GM18858 (cell line): ENCODE data around the gene LTB4R.
"Not testable (repeated sequence)": the region's sequence is repeated elsewhere in the genome, so short reads cannot be mapped to it uniquely, and the experiment has no call there.

Experiments
- ATAC-seq: cut with Tn5 transposase; IDR thresholded peaks from one replicate; pipeline ENCODE4 v1.9.1; 2021; ENCODE audit not compliant: unreplicated experiment

The LTB4R gene

DNA sequence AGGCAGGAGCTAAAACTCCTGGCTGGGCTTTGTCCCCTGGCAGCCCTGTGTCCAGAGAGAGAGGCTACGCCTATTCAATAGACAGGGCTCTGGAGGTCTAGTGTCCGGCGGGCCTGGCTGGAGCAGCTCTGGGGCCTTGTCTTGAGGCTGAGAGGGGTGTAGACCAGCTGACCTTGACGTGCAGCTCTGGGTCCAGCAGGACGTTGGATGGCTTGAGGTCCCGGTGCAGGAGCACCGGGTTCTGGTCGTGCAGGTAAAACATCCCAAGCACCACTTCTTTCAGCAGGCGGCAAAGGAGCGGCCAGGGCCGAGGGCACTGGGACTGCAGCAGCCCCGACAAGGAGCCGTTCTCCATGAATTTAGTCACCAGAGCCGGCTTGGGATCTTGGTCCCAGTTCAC lies 27.5 kb downstream of the LTB4R start:
- ATAC-seq, result no peak

DNA sequence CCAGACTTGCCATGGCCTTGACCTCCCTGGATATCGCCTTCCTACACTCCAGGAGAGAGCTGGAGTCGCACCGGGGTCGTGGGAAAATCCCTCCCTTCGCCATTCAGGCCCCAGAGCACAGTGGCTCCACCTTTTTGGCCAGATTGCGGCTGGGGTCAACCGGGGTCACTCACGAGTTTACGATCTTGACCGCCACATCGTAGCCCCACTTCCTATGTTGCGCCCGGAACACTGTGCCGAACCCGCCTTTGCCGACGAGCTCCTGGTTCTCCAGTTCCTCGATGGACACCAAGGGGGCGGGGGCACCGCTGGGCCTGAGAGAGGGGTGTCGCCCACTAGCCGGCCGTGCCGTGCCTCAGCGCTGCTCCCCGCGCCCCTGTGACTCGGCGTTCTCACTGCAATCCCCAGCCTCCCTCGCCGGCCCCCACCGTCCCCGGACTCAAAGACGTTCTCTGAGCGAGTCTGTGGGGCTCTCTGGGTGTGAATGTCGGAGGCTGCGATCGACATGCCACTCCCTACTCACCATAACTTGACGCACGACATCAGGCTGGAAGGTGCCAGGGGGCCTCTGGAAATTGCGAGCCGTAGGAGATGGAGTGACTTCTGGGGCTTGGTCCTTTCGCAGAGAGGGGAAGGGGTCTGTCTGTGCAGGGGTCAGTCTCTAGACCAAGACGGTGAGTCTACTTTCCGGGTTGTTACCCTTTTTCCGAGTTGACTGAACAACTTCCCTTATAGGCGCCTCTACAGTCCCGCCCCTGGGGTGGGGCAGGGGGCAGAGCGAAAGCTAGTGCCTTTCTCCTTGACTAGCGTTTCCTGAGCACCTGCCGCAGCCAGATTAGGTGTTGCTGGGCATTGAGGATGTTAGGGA lies 28.2 kb downstream of the LTB4R start, which contains the start of gene RIPK3:
RIPK3 (minus strand) TSS at position 708 of the 868 bp plus-strand sequence; CDS start at position 543, 165 bp downstream.
- peak; percentile 81 for ATAC-seq

DNA sequence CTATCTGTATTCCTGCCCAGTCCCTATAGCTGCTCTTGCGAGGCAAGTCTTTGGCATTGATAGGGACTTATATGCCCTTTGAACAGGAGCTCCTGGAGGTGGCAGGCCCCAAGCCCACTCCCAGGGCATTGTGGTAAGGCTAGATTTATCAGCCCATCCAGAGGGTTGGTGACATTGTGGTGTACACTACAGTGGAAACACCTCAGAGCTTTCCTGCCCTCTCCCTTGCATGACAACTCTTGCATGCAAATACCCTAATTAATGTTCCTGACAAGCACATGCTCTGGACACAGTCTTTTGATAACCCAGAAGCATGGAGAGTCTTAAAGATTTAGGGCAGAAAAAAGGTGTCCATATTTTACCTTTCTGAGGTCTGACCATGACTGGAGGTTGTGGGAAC lies 29.3 kb downstream of the LTB4R start:
- ATAC-seq, result no peak

DNA sequence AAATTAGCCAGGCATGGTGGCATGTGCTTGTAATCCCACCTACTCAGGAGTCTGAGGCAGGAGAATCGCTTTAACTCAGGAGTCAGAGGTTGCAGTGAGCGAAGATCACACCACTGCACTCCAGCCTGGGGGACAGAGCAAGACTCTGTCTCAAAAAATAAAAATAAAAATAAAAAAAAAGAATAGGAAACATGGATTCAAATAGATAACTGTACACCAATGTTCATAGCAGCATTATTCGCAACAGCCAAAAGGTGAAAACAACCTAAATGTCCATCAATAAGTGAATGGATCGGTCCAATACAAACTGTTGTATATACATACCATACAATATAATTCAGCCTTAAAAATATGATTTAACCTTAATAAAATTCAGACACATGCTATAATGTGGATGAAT lies 31.6 kb downstream of the LTB4R start:
- no peak for ATAC-seq

DNA sequence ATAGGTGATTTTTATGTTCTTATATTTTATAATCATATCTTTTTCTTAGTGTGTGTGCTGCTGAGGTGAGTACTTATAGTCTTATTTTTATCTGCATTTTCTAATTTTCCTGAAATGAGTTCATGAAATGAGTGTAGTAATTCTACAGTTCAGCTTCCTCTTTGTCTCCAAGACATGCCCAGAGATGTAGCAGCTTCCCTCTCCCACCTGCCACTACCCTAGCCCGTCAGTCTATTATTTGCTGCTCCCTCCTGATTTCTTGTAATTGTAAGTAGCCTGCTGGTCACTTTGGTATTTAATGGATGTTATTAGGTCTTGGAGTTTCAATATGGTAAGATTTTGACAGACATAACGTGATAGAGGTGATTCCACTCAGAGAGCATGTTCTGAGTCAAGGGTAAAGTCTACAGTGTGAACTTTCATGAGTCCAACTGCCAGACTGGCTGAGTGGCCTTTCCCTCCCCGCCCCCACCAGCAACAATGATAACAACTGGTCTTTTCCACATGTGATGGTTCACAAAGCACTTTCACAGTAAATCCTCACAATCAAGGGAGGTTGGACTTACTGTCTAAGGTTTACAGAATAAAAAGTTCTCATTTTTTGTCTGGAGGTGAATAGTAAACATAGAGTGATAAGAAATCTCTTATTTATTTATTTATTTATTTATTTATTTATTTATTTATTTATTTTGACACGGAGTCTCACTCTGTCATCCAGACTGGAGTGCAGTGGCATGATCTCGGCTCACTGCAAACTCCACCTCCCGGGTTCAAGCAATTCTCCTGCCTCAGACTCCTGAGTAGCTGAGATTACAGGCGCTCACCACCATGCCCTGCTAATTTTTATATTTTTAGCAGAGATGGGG lies 32.7 kb downstream of the LTB4R start:
- ATAC-seq, result no peak

DNA sequence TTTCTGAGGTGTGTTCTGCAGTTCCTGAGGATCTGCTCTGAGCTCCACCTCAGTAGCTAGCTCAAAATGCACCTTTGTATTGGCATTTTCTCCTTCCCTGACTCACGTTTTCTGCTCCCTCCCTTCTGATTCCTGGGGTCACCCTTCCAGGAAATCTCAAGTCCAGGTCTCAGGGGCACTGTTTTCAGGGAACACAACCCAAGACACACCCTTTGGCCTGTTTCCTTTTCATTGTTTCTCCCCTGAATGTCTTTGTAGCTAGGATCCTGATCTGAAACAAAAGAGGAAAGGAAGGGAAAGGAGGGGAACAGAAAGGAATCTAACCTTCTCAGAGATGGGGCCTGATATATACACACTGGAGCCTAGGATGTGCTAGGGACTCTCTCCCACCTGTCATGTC lies 35.8 kb downstream of the LTB4R start:
- ATAC-seq, result no peak

DNA sequence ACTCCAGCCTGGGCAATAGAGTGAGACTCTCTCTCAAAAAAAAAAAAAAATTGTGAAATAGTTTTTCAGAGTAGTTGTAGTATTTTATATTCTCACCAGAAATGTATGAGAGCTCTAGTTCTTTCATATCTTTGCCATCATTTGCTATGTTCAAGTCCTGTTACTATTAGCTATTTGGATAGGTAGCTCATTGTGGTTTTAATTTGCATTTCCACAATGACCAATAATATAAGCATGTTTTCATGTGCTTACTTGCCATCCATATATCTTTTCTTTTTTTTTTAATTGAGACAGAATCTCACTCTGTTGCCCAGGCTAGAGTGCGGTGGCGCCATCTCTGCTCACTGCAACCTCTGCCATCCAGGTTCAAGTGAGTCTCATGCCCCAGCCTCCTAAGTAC lies 36.9 kb downstream of the LTB4R start:
- ATAC-seq, result no peak

DNA sequence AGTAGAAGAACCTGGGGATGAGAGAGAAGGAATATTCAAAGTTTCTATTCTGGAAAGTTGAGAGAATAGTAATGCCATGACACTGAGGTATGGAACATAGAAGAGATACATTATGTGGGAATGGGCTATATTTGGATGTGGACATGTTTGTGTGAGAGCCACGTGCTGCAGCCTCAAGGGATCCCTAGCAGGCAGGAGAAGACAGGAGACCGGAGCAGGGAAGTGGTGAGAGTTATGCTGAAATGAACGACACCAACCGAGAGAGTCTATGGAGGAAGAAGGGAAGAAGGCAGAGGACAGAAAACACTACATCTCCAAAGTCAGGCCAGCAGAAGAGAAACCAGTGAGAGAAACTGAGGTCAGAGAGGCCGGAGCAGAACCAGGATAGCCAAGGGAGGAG lies 38.4 kb downstream of the LTB4R start:
- no peak for ATAC-seq

DNA sequence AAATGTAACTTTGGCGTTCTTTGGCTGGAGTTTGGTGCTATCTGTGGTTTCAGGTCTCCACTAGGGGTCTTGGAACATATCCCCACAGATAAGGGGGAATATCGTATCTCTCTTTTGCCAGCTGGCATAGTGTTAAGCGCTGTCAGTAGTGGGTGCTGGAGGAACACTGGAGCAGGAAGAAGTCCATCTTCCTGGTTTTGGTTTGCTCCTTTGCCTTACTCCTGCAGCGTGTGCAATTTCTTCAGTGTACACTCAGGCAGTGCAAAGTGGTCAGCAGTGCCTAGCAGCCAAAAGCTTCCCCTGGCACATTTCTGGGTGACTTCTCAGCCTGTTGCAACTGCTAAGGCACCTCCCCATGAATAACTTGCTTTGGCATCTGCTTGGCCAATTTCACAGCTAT lies 40.2 kb downstream of the LTB4R start:
- no peak for ATAC-seq

DNA sequence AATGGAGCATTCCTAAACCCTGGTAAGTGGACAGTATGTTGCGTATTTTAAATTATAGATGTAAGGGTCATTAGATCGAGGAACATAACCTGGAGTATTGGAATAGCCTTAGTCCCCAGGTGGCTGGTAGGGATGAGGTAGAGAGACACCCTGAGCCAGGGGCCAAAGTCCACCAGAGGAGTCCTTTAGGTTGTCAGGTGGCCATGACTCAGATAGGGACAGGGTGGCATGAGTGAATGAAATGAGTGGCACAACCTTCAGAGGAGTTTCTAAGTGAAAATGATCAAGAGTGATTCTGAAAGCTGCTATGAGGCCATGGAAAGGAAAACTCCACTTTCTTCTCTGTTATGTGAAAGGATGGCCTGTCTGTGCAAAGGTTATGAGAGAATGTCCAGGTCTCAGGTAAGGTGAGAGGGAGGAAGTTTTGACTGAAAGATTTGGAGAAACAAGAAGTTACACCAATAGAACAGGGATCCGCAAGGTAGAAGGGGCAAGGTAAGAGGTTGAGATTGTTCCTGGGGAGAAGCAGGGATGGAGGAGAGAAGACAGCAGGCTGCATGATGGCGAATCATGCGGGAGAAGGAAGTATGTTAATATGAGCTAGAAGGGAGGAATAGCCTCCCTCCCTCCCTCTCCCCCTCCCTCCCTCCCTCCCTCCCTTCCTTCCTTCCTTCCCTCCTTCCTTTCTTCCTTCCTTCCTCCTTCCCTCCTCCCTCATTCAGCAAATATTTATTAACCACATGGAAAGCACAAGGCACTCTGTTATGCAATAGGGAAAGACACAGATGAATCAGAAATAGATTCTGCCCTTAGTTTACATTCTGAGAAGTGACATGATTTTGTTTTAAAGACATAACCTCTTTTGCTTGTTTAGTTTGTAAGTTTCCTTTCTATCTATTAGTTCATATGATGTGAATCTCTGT lies 42.5 kb downstream of the LTB4R start:
- ATAC-seq, result no peak

DNA sequence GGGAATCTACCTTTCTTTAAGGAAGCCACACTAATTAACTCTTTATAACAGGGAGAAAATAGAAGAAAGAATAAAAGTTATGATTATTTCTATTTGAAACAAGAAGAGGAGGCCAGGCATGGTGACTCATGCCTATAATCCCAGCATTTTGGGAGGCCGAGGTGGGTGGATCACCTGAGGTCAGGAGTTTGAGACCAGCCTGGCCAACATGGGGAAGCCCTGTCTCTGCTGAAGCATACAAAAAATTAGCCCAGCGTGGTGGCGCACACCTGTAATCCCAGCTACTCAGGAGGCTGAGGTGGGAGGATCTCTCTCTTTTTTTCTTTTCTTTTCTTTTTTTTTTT lies 43.2 kb downstream of the LTB4R start:
- ATAC-seq, result not testable (repeated sequence)

DNA sequence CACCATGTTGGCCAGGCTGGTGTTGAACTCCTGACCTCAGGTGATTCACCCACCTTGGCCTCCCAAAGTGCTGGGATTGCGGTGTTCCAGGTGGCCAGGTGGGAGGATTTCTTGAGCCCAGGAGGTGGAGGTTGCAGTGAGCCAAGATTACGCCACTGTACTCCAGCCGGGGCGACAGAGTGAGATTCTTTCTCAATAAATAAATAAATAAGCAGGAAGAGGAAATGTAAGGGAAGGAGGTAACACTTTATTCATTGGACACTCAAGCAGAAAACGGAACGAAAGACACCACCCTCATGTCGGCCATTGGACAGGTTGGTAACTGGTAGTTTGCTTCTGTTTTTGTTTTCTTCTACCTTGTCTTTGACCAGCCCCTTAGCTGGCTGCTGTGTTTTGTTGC lies 43.7 kb downstream of the LTB4R start:
- ATAC-seq, result no peak

DNA sequence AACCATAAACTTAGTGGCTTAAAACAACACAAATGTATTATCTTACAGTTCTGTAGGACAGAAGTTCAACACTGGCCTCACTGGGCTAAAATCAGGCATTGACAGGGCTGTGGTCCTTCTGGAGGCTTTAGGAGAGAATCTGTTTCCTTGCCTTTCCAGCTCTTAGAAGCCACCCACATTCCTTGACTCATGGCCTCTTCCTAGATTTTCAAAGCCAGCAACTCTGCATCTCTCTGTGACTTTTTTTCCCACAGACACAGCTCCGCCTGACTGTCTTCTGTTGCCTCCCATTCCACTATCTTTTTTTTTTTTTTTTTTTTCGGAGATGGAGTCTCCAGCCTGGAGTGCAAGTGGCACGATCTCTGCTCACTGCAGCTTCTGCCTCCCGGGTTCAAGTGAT lies 44.9 kb downstream of the LTB4R start:
- no peak for ATAC-seq

DNA sequence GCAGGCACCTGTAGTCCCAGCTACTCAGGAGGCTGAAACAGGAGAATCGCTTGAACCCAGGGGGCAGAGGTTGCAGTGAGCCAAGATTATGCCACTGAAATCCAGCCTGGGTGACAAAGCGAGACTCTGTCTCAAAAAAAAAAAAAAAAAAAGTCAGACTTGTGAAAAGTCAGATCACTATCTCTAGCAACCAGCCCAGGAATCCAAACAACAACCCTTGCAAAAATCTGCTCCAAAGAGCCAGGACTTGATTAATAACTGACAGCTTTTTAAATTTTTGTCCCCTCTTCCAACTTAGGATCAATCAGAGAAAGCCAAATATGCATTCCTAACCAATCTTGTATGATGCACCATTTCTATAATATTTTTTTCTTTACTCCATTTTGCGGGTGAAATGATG lies 49.0 kb downstream of the LTB4R start:
- no peak for ATAC-seq

DNA sequence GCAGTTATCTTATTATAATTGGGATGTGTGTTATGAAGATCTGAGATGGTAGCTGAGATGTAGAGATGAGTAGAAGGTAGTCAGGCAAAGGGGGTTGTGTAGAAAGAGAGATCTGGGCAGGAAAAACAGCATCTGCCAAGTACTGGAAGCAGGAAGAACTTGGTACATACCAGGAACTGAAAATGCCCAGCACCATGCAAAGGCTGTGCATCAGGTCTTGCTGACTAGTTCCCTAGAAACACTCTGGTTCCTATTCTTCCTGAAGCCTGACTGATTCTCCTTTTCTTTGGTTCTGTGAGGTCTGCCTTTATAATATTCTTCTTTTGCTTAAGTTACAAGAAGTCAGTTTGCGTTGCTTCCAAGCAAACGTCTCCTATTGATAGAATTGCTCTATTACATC lies 50.0 kb downstream of the LTB4R start:
- no peak for ATAC-seq

DNA sequence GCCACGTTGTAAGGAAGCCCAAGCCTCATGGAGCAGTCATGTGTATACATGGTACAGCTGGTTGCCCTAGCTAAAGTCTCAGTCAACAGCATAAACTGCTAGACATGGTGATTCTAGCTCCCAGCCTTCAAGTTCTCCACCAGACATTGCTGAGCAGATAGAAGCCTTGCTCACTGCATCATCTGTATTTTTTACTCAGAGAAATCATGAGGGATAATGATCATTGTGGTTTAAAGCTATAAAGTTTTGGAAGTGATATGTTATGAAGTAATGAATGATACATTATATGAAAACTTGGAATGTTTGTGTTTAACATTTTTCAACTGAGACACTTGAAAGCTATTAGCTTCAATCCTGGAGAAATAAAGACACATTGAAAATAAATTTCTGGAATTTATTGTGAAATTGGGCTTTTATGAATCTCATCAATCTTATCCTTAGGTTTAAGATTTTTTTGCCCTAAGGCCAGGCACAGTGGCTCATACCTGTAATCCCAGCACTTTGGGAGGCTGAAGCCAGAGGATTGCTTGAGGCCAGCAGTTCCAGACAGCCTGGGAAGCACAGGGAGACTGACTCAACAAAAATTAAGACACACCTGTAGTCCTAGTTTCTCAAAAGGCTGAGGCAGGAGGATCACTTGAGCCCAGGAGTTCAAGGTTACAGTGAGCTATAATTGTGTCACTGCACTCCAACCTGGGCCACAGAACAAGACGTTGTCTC lies 51.1 kb downstream of the LTB4R start:
- no peak for ATAC-seq

DNA sequence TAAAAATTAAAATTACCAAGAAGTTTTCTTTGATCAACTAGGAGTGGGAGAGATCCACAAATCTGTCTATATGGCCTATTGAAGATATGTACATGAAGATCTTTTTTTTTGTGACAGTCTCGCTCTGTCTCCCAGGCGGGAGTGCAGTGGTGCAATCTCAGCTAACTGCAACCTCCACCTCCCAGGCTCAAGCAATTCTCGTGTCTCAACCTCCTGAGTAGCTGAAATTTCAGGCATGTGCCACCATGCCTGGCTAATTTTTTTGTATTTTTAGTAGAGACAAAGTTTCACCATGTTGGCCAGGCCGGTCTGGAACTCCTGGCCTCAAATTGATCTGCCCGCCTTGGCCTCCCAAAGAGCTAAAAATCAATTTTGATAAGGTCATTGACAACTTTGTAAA lies 52.1 kb downstream of the LTB4R start:
- no peak for ATAC-seq

DNA sequence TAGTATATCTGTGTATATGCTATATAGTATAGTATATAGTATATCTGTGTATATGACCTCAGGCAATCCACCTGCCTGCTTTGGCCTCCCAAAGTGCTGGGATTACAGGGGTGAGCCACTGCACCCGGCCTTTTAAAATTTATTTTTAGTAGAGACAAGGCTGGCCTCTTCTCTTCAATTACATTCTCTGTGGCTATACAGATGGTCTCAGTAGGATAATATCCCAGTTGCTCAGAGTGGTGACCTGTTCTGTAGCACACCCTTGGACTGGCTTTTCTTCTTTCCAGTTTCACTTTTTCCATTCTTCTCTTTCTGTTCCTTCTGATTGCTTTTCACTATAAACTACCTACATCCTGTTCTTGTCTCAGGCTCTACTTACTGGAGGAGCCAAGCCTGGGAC lies 53.5 kb downstream of the LTB4R start:
- no peak for ATAC-seq

DNA sequence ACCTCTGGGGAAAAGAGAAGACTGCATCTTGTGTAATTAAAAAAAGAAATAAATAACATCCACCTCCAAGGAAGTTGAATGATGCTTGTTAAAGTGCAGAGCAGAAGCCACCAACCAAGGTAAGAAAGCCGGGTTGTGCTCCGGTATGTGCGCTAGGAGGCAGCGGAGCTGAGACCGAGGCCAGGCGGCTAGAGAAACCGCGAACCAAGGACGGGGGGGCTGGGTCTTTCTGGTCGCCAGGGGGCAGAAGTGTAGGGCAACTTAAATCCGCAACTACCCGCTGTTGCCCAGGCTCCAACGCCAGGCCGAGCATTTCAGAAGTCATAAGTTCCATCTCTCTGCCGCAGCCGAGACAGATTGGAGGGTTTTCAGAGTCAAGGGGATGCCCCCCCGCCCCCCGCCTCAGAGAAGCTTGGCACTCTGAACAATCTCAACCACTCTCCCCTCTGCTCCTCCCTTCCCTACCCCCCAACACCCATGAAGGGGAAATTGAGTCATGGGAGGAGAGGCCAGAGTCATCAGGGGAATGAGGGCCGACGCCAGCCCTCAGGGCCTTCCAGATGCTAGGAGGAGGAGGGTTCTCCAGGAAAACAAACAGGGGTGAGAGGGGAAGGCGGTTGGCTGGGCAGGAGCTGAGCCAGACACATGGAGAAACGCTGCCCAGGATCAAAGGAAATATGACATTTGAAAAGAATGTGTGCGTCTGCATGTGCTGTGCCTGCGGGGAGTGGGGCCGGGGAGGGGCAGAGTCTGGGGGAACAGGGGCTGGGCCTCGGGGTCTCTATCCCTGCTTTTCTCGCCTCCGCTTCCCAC lies 54.5 kb downstream of the LTB4R start:
- no peak for ATAC-seq

DNA sequence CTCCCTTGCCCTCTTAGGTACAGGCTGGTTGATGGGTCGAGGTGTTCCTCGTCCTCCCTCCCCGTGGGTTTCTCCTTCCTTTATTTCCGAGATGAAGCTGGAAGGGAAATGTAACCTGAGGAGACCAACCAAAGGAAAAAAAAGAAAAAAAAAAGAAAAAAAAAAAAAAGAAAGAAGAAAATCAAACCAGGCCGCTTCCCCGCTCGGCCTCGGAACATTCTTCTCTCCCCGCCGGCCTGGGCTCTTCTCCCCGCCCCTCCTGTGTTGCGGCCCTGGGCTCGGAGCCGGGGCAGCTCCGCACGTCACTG lies 55.1 kb downstream of the LTB4R start:
- no peak for ATAC-seq
